C4-2B (cell line): ENCODE results near the gene ADAMTS19.

Experiments used
- CTCF ChIP-seq: fragments of 450-650 bp; conservative IDR thresholded peaks from 2 replicates; pipeline ENCODE4 v1.5.1; 2017; ENCODE audit warnings: mild to moderate bottlenecking
- ZFX ChIP-seq: fragments of 450-650 bp; IDR thresholded peaks from 2 replicates; pipeline ENCODE4 v1.6.1; 2017

- TF ChIP-seq CTCF, result no peak
- no peak for TF ChIP-seq ZFX
Measured at GRCh38 chr5:129500101-129500500, 40.0 kb downstream of the ADAMTS19 start.
